GM23338 (cell line): Measurements from ENCODE around the gene ICAM3. TPM values are rescaled to one million over a fixed set of nuclear protein-coding genes. Genes with fewer than 3 reads are reported as not detected.

Source experiments
- ATAC-seq: fragments of 200-7000 bp; cut with Tn5 transposase; 3 replicates; pipeline ENCODE4 v1.9.1; 2020
- DNase-seq: peaks from one replicate; pipeline ENCODE4 v3.0.0-alpha.2; 2015; ENCODE audit warnings: low spot score
- H2AFZ ChIP-seq: fragments of 200-600 bp; sonication (generic); 2 replicates; pipeline ENCODE4 v1.8.0; 2016; ENCODE audit warnings: antibody characterized with exemption, mild to moderate bottlenecking, moderate library complexity
- H3F3A ChIP-seq: fragments of 200-600 bp; sonication (generic); replicated peaks from 2 replicates; pipeline ENCODE4 v1.8.0; 2017; ENCODE audit warnings: antibody characterized with exemption, mixed run types, low read depth
- H3K27ac ChIP-seq: fragments of 200-600 bp; sonication (generic); 2 replicates; pipeline ENCODE4 v1.6.1; 2016; ENCODE audit warnings: low read depth
- H3K27me3 ChIP-seq: fragments of 200-600 bp; sonication (generic); 2 replicates; pipeline ENCODE4 v1.8.0; 2016; ENCODE audit warnings: mild to moderate bottlenecking, mixed run types, moderate library complexity; ENCODE audit not compliant: insufficient read depth
- H3K36me3 ChIP-seq: fragments of 200-600 bp; sonication (generic); 2 replicates; pipeline ENCODE4 v1.8.0; 2016; ENCODE audit warnings: mild to moderate bottlenecking; ENCODE audit not compliant: insufficient read depth
- H3K4me1 ChIP-seq: fragments of 200-600 bp; sonication (generic); 2 replicates; pipeline ENCODE4 v1.8.0; 2016; ENCODE audit warnings: mild to moderate bottlenecking, moderate library complexity; ENCODE audit not compliant: insufficient read depth
- H3K4me2 ChIP-seq: fragments of 200-600 bp; sonication (generic); 2 replicates; pipeline ENCODE4 v1.7.1; 2017; ENCODE audit warnings: mixed run types
- H3K4me3 ChIP-seq: fragments of 200-600 bp; sonication (generic); 2 replicates; pipeline ENCODE4 v1.6.1; 2016; ENCODE audit warnings: mixed run types
- H3K79me2 ChIP-seq: fragments of 200-600 bp; sonication (generic); replicated peaks from 2 replicates; pipeline ENCODE4 v1.8.0; 2017; ENCODE audit warnings: mild to moderate bottlenecking; ENCODE audit not compliant: insufficient read depth
- H3K9me2 ChIP-seq: fragments of 200-600 bp; sonication (generic); 2 replicates; pipeline ENCODE4 v1.8.0; 2017; ENCODE audit not compliant: insufficient read depth
- H4K20me1 ChIP-seq: fragments of 200-600 bp; sonication (generic); replicated peaks from 2 replicates; pipeline ENCODE4 v1.8.0; 2017; ENCODE audit warnings: mild to moderate bottlenecking; ENCODE audit not compliant: insufficient read depth
- H3K27ac Mint-ChIP-seq: 2 replicates; pipeline ENCODE4 v1.8.0; 2020; ENCODE audit warnings: inconsistent platforms, mild to moderate bottlenecking, moderate library complexity, mixed read lengths
- H3K27me3 Mint-ChIP-seq: 3 replicates; pipeline ENCODE4 v1.8.0; 2022; ENCODE audit warnings: low read depth, mild to moderate bottlenecking, moderate library complexity, mixed read lengths, inconsistent platforms; ENCODE audit not compliant: insufficient read depth, poor library complexity
- H3K36me3 Mint-ChIP-seq: 3 replicates; pipeline ENCODE4 v1.8.0; 2021; ENCODE audit warnings: low read depth, mild to moderate bottlenecking, inconsistent platforms, moderate library complexity, mixed read lengths
- H3K4me1 Mint-ChIP-seq: 3 replicates; pipeline ENCODE4 v1.8.0; 2020; ENCODE audit warnings: mild to moderate bottlenecking, inconsistent platforms, mixed read lengths
- H3K4me3 Mint-ChIP-seq: 3 replicates; pipeline ENCODE4 v1.8.0; 2021; ENCODE audit warnings: moderate library complexity, mild to moderate bottlenecking, inconsistent platforms, mixed read lengths
- H3K9me3 Mint-ChIP-seq: 3 replicates; pipeline ENCODE4 v1.8.0; 2020; ENCODE audit warnings: moderate library complexity, mild to moderate bottlenecking, inconsistent platforms, mixed read lengths
- EZH2 ChIP-seq: fragments of 200-600 bp; sonication (generic); IDR thresholded peaks from one replicate; pipeline ENCODE4 v1.8.0; 2017; ENCODE audit warnings: antibody characterized with exemption, mild to moderate bottlenecking, low read depth; ENCODE audit not compliant: unreplicated experiment
- EZH2phosphoT487 ChIP-seq: fragments of 200-600 bp; sonication (generic); IDR thresholded peaks from one replicate; pipeline ENCODE4 v1.8.1; 2018; ENCODE audit warnings: antibody characterized with exemption; ENCODE audit not compliant: unreplicated experiment
- JUNB ChIP-seq: IDR thresholded peaks from one replicate; pipeline ENCODE4 v1.6.1; 2016; ENCODE audit warnings: antibody characterized with exemption; ENCODE audit not compliant: unreplicated experiment
- NANOG ChIP-seq: IDR thresholded peaks from 2 replicates; pipeline ENCODE4 v1.6.1; 2016; ENCODE audit warnings: antibody characterized with exemption, borderline replicate concordance
- STAT1 ChIP-seq: IDR thresholded peaks from one replicate; pipeline ENCODE4 v1.6.1; 2016; ENCODE audit warnings: antibody characterized with exemption; ENCODE audit not compliant: unreplicated experiment
- ZNF331 ChIP-seq: fragments of 250-450 bp; sonication (Bioruptor Pico); IDR thresholded peaks from 2 replicates; pipeline ENCODE4 v1.5.0; 2020; ENCODE audit warnings: low read depth, mild to moderate bottlenecking, moderate library complexity
- polyA plus RNA-seq: library from polyadenylated mRNA; unstranded; fragments of >200 nt; fragmentation: Nextera tagmentation; extraction: Ambion mirVana; gene quantifications from 2 replicates; pipeline ENCODE4 v1.2.1, GENCODE V29; 2016
- total RNA-seq: library from RNA; depleted of rRNA; stranded (reverse); fragments of >200 nt; shearing (Covaris generic); gene quantifications from 2 replicates; pipeline ENCODE4 v1.2.3, GENCODE V29; 2014
- TF ChIP-seq, protein P1 (sequence below): fragments of 250-450 bp; sonication (Bioruptor Pico); IDR thresholded peaks from 2 replicates; pipeline ENCODE4 v1.5.0; 2020; ENCODE audit warnings: mild to moderate bottlenecking, moderate library complexity
- TF ChIP-seq, protein P2 (sequence below): IDR thresholded peaks from 2 replicates; pipeline ENCODE4 v1.6.1; 2016; ENCODE audit warnings: antibody characterized with exemption
- TF ChIP-seq, protein P3 (sequence below): IDR thresholded peaks from one replicate; pipeline ENCODE4 v1.6.1; 2018; ENCODE audit warnings: antibody characterized with exemption; ENCODE audit not compliant: unreplicated experiment

ICAM3 gene
- total and polyA plus RNA-seq, 2 experiments from 2014 or later = 9.6 to 14.7 TPM

DNA sequence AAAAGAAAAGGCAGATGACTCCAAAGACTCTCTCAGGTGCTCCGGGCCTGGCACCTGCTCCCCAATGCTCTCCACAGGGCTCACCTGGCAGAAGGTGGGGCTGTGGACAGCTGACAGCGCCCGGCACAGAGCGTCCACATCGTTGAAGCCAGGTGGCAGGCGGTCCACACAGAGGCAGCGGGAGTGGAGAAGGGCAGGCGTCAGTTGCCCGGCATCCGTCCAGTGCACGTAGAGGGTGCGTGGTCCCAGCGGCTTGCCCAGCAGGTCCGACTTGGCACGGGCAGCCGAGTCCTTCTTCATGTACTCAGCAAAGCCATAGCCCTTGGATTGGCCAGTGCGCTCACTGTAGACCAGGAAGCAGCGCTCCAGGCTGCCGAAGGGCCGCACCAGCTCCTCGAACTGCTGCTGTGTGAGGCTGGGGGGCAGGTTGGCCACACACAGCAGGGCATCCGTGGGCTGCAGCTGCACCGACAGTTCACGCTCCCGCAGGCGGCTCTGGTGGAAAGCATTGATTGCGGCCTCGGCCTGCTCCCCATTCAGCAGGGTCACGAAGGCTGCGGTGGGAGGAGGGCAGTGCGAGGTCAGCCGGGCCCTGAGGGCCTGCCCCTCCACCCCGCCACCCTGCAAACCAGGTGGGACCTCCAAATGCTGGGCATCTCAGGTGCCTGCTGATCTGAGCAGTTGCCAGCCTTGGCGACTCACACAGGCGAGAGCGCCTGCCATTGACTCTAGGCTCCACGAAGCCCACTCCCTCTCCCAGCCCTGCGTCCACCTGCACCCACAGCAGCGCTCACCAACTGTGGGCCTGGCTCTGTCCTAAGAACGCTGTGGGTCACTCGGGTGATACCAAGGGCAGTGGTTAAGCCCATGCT lies 10.6 kb downstream of the ICAM3 start:
- Mint-ChIP-seq H3K27me3 (peaks cover 11% of the 10 kb centered on the region), H3K36me3 (peaks cover 62% of the 10 kb centered on the region), H3K4me3 (no peak overlapping the region), H3K9me3 (no peaks in the 10 kb centered on the region), H3K27ac (no peak overlapping the region), H3K4me1 (peaks cover 6% of the 10 kb centered on the region)
- Histone ChIP-seq H3F3A (no peaks in the 10 kb centered on the region; the same call in 1 of the 2 replicates), H3K36me3 (peaks cover 19% of the 10 kb centered on the region; the same call in 1 of the 2 replicates), H3K4me2 (no peak overlapping the region), H3K27ac (no peak overlapping the region), H3K4me3 (no peak overlapping the region), H2AFZ (no peak overlapping the region), H3K4me1 (0 out of 2 replicates have a peak, but pooled peaks cover 9% of the 10 kb centered on the region), H3K27me3 (no peaks in the 10 kb centered on the region), H3K79me2 (peaks cover 33% of the 10 kb centered on the region), H4K20me1 (peaks cover 27% of the 10 kb centered on the region), H3K9me2 (no peaks in the 10 kb centered on the region)
- TF ChIP-seq, protein P1, sequence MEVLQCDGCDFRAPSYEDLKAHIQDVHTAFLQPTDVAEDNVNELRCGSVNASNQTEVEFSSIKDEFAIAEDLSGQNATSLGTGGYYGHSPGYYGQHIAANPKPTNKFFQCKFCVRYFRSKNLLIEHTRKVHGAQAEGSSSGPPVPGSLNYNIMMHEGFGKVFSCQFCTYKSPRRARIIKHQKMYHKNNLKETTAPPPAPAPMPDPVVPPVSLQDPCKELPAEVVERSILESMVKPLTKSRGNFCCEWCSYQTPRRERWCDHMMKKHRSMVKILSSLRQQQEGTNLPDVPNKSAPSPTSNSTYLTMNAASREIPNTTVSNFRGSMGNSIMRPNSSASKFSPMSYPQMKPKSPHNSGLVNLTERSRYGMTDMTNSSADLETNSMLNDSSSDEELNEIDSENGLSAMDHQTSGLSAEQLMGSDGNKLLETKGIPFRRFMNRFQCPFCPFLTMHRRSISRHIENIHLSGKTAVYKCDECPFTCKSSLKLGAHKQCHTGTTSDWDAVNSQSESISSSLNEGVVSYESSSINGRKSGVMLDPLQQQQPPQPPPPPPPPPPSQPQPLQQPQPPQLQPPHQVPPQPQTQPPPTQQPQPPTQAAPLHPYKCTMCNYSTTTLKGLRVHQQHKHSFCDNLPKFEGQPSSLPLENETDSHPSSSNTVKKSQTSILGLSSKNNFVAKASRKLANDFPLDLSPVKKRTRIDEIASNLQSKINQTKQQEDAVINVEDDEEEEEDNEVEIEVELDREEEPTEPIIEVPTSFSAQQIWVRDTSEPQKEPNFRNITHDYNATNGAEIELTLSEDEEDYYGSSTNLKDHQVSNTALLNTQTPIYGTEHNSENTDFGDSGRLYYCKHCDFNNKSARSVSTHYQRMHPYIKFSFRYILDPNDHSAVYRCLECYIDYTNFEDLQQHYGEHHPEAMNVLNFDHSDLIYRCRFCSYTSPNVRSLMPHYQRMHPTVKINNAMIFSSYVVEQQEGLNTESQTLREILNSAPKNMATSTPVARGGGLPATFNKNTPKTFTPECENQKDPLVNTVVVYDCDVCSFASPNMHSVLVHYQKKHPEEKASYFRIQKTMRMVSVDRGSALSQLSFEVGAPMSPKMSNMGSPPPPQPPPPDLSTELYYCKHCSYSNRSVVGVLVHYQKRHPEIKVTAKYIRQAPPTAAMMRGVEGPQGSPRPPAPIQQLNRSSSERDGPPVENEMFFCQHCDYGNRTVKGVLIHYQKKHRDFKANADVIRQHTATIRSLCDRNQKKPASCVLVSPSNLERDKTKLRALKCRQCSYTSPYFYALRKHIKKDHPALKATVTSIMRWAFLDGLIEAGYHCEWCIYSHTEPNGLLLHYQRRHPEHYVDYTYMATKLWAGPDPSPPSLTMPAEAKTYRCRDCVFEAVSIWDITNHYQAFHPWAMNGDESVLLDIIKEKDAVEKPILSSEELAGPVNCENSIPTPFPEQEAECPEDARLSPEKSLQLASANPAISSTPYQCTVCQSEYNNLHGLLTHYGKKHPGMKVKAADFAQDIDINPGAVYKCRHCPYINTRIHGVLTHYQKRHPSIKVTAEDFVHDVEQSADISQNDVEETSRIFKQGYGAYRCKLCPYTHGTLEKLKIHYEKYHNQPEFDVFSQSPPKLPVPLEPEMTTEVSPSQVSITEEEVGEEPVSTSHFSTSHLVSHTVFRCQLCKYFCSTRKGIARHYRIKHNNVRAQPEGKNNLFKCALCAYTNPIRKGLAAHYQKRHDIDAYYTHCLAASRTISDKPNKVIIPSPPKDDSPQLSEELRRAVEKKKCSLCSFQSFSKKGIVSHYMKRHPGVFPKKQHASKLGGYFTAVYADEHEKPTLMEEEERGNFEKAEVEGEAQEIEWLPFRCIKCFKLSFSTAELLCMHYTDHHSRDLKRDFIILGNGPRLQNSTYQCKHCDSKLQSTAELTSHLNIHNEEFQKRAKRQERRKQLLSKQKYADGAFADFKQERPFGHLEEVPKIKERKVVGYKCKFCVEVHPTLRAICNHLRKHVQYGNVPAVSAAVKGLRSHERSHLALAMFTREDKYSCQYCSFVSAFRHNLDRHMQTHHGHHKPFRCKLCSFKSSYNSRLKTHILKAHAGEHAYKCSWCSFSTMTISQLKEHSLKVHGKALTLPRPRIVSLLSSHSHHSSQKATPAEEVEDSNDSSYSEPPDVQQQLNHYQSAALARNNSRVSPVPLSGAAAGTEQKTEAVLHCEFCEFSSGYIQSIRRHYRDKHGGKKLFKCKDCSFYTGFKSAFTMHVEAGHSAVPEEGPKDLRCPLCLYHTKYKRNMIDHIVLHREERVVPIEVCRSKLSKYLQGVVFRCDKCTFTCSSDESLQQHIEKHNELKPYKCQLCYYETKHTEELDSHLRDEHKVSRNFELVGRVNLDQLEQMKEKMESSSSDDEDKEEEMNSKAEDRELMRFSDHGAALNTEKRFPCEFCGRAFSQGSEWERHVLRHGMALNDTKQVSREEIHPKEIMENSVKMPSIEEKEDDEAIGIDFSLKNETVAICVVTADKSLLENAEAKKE (CRISPR knock-in tag) = no peak
- TF ChIP-seq JUNB (no peak), ZNF331 (CRISPR knock-in tag) (no peak), EZH2phosphoT487 (no peak), STAT1 (no peak), EZH2 (no peak), NANOG (no peak)
- TF ChIP-seq, protein P2, sequence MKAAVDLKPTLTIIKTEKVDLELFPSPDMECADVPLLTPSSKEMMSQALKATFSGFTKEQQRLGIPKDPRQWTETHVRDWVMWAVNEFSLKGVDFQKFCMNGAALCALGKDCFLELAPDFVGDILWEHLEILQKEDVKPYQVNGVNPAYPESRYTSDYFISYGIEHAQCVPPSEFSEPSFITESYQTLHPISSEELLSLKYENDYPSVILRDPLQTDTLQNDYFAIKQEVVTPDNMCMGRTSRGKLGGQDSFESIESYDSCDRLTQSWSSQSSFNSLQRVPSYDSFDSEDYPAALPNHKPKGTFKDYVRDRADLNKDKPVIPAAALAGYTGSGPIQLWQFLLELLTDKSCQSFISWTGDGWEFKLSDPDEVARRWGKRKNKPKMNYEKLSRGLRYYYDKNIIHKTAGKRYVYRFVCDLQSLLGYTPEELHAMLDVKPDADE = no peak
- TF ChIP-seq, protein P3, sequence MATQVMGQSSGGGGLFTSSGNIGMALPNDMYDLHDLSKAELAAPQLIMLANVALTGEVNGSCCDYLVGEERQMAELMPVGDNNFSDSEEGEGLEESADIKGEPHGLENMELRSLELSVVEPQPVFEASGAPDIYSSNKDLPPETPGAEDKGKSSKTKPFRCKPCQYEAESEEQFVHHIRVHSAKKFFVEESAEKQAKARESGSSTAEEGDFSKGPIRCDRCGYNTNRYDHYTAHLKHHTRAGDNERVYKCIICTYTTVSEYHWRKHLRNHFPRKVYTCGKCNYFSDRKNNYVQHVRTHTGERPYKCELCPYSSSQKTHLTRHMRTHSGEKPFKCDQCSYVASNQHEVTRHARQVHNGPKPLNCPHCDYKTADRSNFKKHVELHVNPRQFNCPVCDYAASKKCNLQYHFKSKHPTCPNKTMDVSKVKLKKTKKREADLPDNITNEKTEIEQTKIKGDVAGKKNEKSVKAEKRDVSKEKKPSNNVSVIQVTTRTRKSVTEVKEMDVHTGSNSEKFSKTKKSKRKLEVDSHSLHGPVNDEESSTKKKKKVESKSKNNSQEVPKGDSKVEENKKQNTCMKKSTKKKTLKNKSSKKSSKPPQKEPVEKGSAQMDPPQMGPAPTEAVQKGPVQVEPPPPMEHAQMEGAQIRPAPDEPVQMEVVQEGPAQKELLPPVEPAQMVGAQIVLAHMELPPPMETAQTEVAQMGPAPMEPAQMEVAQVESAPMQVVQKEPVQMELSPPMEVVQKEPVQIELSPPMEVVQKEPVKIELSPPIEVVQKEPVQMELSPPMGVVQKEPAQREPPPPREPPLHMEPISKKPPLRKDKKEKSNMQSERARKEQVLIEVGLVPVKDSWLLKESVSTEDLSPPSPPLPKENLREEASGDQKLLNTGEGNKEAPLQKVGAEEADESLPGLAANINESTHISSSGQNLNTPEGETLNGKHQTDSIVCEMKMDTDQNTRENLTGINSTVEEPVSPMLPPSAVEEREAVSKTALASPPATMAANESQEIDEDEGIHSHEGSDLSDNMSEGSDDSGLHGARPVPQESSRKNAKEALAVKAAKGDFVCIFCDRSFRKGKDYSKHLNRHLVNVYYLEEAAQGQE = no peak
- ATAC-seq = no peak
- DNase-seq = no peak
